H1 (cell line): ENCODE results near the gene EXOC6. TPM values are rescaled to one million over a fixed set of nuclear protein-coding genes. Genes with fewer than 3 reads are reported as not detected.

ENCODE experiments used
- CREB1 ChIP-seq: IDR thresholded peaks from 2 replicates; pipeline ENCODE4 v1.6.1; 2012; ENCODE audit warnings: inconsistent platforms
- CTBP2 ChIP-seq: IDR thresholded peaks from 2 replicates; pipeline ENCODE4 v1.7.0; 2011; ENCODE audit warnings: borderline replicate concordance, mild to moderate bottlenecking, moderate library complexity, mixed read lengths, low read length; ENCODE audit not compliant: insufficient read depth, insufficient read length
- KDM4A ChIP-seq: IDR thresholded peaks from one replicate; pipeline ENCODE4 v1.7.1; 2012; ENCODE audit warnings: low read depth, mild to moderate bottlenecking, moderate library complexity, low read length, inconsistent platforms; ENCODE audit not compliant: severe bottlenecking
- KDM5A ChIP-seq: fragments of 200-600 bp; IDR thresholded peaks from 2 replicates; pipeline ENCODE4 v1.7.1; 2012; ENCODE audit warnings: mild to moderate bottlenecking, low read length, inconsistent platforms, mixed read lengths
- PHF8 ChIP-seq: fragments of 200-600 bp; sonication (generic); conservative IDR thresholded peaks from 2 replicates; pipeline ENCODE4 v1.7.1; 2012; ENCODE audit warnings: low read depth, mild to moderate bottlenecking, inconsistent platforms, low read length, moderate library complexity
- polyA plus RNA-seq, 7 experiments: library from polyadenylated mRNA; depleted of rRNA in 3 of 7; stranded (reverse) in 5 of 7; unstranded in 2 of 7; fragments of >200 nt in 5 of 7; fragments of 200-250 nt in 2 of 7; gene quantifications; 1 replicate in 5 of 7; 2 replicates in 1 of 7; 4 replicates in 1 of 7; pipeline versions ENCODE4 v1.2.1 to v1.2.3, GENCODE V29; 2011 to 2013; ENCODE audit warnings: missing spikeins in 2 of 7, mixed read lengths in 2 of 7
- total RNA-seq: library from RNA; stranded (reverse); fragmentation: NEBNext Ultra II Directional; extraction: Animal tissue kit (Norgen Biotek cat#: 25700); gene quantifications from 2 replicates; pipeline ENCODE4 v1.2.1, GENCODE V29; 2021
- TF ChIP-seq, protein P1 (sequence below), 3 experiments: IDR thresholded peaks; 1 replicate in 2 of 3; 2 replicates in 1 of 3; pipeline versions ENCODE4 v1.5.1 to v1.6.1; 2011; ENCODE audit warnings: low read length in 3 of 3, mild to moderate bottlenecking in 3 of 3, inconsistent platforms in 2 of 3, low read depth in 1 of 3, moderate library complexity in 1 of 3; ENCODE audit not compliant: insufficient read depth in 1 of 3; ENCODE audit errors: control extremely low read depth in 1 of 3

EXOC6 gene
- total and polyA plus RNA-seq, 2 of the 8 experiments (the other 6 are each of a cell fraction or from before 2014, with no cell fraction given) = 1.7 to 4.5 TPM

DNA sequence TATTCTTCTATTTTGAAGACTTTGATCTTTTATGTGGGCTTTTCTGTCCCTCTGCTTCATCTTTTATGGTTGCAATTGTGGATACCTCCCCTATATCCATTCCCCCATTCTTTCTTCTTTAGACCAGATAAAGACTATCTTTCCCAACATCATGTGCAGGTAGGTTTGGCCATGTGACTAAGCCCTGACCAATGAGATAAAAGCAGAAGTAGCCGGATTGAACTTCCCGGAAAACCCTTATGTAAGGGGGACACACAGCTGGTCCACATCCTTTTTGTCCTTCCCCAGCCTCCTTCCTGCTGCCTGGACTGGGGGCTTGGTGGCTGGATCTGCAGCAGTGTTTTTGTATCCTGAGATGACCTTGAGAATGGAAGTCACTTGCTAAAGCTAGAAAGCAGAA lies 33.5 kb upstream of the EXOC6 start (continued):
- TF ChIP-seq, protein P1, sequence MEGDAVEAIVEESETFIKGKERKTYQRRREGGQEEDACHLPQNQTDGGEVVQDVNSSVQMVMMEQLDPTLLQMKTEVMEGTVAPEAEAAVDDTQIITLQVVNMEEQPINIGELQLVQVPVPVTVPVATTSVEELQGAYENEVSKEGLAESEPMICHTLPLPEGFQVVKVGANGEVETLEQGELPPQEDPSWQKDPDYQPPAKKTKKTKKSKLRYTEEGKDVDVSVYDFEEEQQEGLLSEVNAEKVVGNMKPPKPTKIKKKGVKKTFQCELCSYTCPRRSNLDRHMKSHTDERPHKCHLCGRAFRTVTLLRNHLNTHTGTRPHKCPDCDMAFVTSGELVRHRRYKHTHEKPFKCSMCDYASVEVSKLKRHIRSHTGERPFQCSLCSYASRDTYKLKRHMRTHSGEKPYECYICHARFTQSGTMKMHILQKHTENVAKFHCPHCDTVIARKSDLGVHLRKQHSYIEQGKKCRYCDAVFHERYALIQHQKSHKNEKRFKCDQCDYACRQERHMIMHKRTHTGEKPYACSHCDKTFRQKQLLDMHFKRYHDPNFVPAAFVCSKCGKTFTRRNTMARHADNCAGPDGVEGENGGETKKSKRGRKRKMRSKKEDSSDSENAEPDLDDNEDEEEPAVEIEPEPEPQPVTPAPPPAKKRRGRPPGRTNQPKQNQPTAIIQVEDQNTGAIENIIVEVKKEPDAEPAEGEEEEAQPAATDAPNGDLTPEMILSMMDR (IDR thresholded peaks at IDR 0.05; ENCODE audit: control extremely low read depth in 1 of 3, insufficient read depth in 1 of 3, low read depth in 1 of 3, low read length in 3 of 3) = no peak
- no peak for TF ChIP-seq KDM4A
- TF ChIP-seq PHF8 = no peak
- no peak for TF ChIP-seq CREB1
- TF ChIP-seq KDM5A = no peak
- TF ChIP-seq CTBP2 = no peak
